ACHN (cell line): ENCODE measurements around the gene MAGEC1.
"Not testable (repeated sequence)": the region's sequence is repeated elsewhere in the genome, so short reads cannot be mapped to it uniquely, and the experiment has no call there.

ENCODE experiments used
- DNase-seq: peaks from one replicate; pipeline ENCODE4 v3.0.0-alpha.2; 2015
- in situ Hi-C: cut with HindIII; loops from 2 replicates; pipeline ENCODE4 v1.10.0; 2017; ENCODE audit warnings: low sequenced_read_pairs, low pct_ligation_motif_present, low pct_unique_long_range_greater_than_20kb

MAGEC1 gene

GRCh38 chrX:141903400-141904155, at the start of gene MAGEC1:
Gene MAGEC1 (plus strand): TSS chrX:141903894. CDS start chrX:141905073, 1,179 bp downstream.
- DNase-seq = no peak
- in situ Hi-C loops = no loop called here

- in situ Hi-C loops = no loop called here
- DNase-seq = no peak
Measured at GRCh38 chrX:141857479-141857878, 46.2 kb upstream of the MAGEC1 start.

- in situ Hi-C loops = no loop called here
- DNase-seq = no peak
Measured at GRCh38 chrX:141879616-141880015, 24.1 kb upstream of the MAGEC1 start.

GRCh38 chrX:141888811-141889210, 14.9 kb upstream of the MAGEC1 start:
- in situ Hi-C loops, DNase-seq: not testable (repeated sequence)

- in situ Hi-C loops = no loop called here
Measured at GRCh38 chrX:141894733-141895132, 9.0 kb upstream of the MAGEC1 start.

GRCh38 chrX:141897690-141898089, 6.0 kb upstream of the MAGEC1 start:
- DNase-seq = no peak
- in situ Hi-C loops = no loop called here

More at GRCh38 chrX:141894733-141895132, 9.0 kb upstream of the MAGEC1 start:
- DNase-seq = no peak

GRCh38 chrX:141902366-141902765, 1.3 kb upstream of the MAGEC1 start:
- DNase-seq = no peak
- in situ Hi-C loops = no loop called here

GRCh38 chrX:141904262-141904661, 568 bp downstream of the MAGEC1 start:
- DNase-seq = no peak
- in situ Hi-C loops = no loop called here

- in situ Hi-C loops = no loop called here
- no peak for DNase-seq
Measured at GRCh38 chrX:141917801-141918200, 14.1 kb downstream of the MAGEC1 start.

GRCh38 chrX:141924293-141924692, 20.6 kb downstream of the MAGEC1 start:
- in situ Hi-C loops = no loop called here

GRCh38 chrX:141928432-141928831, 24.7 kb downstream of the MAGEC1 start:
- no peak for DNase-seq
- in situ Hi-C loops = no loop called here

More at GRCh38 chrX:141924293-141924692, 20.6 kb downstream of the MAGEC1 start:
- no peak for DNase-seq

- DNase-seq = no peak
- in situ Hi-C loops = no loop called here
Measured at GRCh38 chrX:141934059-141934641, 30.5 kb downstream of the MAGEC1 start.

GRCh38 chrX:141935645-141936044, 32.0 kb downstream of the MAGEC1 start:
- in situ Hi-C loops = no loop called here
- DNase-seq = no peak

GRCh38 chrX:141936080-141936479, 32.4 kb downstream of the MAGEC1 start:
- in situ Hi-C loops = no loop called here
- peak; percentile 2 for DNase-seq

- DNase-seq = no peak
- in situ Hi-C loops = no loop called here
Measured at GRCh38 chrX:141941234-141941633, 37.5 kb downstream of the MAGEC1 start.

- in situ Hi-C loops = no loop called here
Measured at GRCh38 chrX:141945426-141945825, 41.7 kb downstream of the MAGEC1 start.

GRCh38 chrX:141947350-141947749, 43.7 kb downstream of the MAGEC1 start:
- no peak for DNase-seq
- in situ Hi-C loops = no loop called here

More at GRCh38 chrX:141945426-141945825, 41.7 kb downstream of the MAGEC1 start:
- DNase-seq = no peak

- in situ Hi-C loops = no loop called here
- no peak for DNase-seq
Measured at GRCh38 chrX:141952603-141953002, 48.9 kb downstream of the MAGEC1 start.

- DNase-seq = no peak
- in situ Hi-C loops = no loop called here
Measured at GRCh38 chrX:141958675-141959074, 55.0 kb downstream of the MAGEC1 start.
